ENCODE results near the gene TMEM225B. TPM values are rescaled to one million over a fixed set of nuclear protein-coding genes. Genes with fewer than 3 reads are reported as not detected.
"Not testable (repeated sequence)": the region's sequence is repeated elsewhere in the genome, so short reads cannot be mapped to it uniquely, and the experiment has no call there.

TMEM225B gene
- total RNA-seq = 1 to 10 TPM; 2.3 to 2.5 TPM
- 1 to 10 TPM; 2.7 to 3.4 (median 2.8) TPM for polyA plus RNA-seq
- 0.19 to 1.6 (median 0.79) reads per million in 6 experiments for total RNA-seq

DNA sequence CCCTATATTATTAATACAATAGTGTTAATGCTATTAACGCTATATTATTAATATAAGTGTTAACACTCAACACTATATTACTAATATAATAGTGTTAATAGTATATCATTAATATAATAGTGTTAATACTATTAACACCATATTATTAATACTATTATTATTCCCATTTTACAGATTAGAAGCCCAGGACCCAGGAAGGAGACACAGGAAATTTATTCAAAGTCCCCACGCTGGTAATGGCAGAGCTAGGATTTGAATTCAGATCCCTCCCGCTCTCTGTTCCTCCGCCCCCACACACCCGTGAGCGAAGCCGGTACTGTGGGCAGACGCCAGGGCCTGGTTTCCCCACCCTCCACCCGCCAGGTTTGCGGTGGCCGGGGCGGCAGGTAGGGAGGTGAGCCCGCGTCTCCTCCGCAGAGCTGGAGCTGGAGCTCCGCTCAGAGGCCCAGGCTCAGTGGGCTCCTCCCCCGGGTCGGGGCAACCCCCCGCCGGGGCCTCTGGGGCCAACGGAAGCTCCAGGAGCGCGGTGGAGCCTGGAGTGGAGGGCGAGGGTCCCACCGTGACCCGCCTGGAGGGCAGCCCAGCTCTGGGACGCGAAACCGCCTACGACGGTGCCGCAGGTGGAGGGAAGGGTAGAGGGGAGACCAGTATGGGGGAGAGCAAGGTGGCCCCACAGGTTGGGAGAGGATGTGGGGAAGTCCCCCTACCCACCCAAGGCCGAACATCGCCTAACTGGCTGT is at the start of gene TMEM225B:
TSS of gene TMEM225B (plus strand) at position 506 of the 740 bp plus-strand sequence. CDS start 6,122 bp downstream, outside the sequence.
- peak in 1 of 2 donors; percentile 46 for ATAC-seq
- Mint-ChIP-seq H3K36me3 (no peaks in the 10 kb centered on the region), H3K27me3 (no peaks in the 10 kb centered on the region), H3K4me1 (peaks cover 0 to 7% (median 0%) of the 10 kb centered on the region in 4 donors), H3K27ac (peak within 1 kb of the TSS in 1 of 10 donors; percentile 53), H3K4me3 (no peak within 1 kb of the TSS), H3K9me3 (no peaks in the 10 kb centered on the region)
- DNase-seq = peak in 6 of 10 donors; percentile 17 to 72 (median 37)
- POLR2A ChIA-PET = no interaction called here

GRCh38 chr7:99549545-99549944 is 48.5 kb upstream of the TMEM225B start:
- Mint-ChIP-seq H3K27ac (peak overlapping the region in 1 of 10 donors; percentile 39), H3K4me3 (peak overlapping the region in 4 of 10 donors; percentile 22 to 42 (median 30)), H3K36me3 (peaks cover 9 to 20% (median 20%) of the 10 kb centered on the region in 3 donors), H3K4me1 (peaks cover 12 to 43% (median 30%) of the 10 kb centered on the region in 4 donors)
- not testable (repeated sequence) for H3K9me3 Mint-ChIP-seq, H3K27me3 Mint-ChIP-seq, DNase-seq, ATAC-seq
- POLR2A ChIA-PET = interaction anchor here (0.6 kb wide), 1 partner anchor 141 kb away, joined by 4 read pairs; the partner anchor contains the start of gene BUD31

DNA sequence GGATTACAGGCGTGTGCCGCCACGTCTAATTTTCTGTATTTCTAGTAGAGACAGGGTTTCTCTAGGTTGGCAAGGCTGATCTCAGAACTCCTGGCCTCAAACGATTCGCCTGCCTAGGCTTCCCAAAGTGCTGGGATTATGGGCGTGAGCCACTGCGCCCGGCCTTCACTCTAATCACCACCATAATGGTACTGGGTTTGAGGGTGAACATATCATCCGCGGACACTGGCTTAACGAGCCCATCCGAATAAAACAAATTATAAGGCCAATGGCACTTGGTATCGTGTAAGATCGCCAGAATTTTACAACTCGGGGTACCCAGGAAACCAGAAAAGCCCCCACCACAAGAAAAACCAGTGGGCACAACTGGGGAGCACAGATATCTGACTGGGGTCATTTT is 46.7 kb upstream of the TMEM225B start:
- Mint-ChIP-seq H3K4me3 (peak overlapping the region; percentile 87 to 95 (median 92)), H3K27ac (peak overlapping the region; percentile 85 to 99 (median 97)), H3K36me3 (peaks cover 9 to 32% (median 25%) of the 10 kb centered on the region in 3 donors), H3K27me3 (no peaks in the 10 kb centered on the region), H3K4me1 (peaks cover 18 to 54% (median 42%) of the 10 kb centered on the region in 4 donors), H3K9me3 (peaks cover 0 to 9% (median 4%) of the 10 kb centered on the region in 9 donors)
- peak in 1 of 10 donors; percentile 19 for DNase-seq
- no peak for ATAC-seq
- POLR2A ChIA-PET = interaction anchor here (0.8 to 2.7 kb wide), 3 partner anchors 47 to 88 kb away, joined by 3 to 22 read pairs (median 6); partner anchors contain the start of genes ZKSCAN5 and ZNF394

GRCh38 chr7:99551767-99552463 is 46.2 kb upstream of the TMEM225B start, which contains the start of gene FAM200A:
Gene FAM200A (minus strand): TSS chr7:99552114. CDS start chr7:99548407, 3,707 bp downstream.
- Mint-ChIP-seq H3K36me3 (peaks cover 7 to 33% (median 23%) of the 10 kb centered on the region in 3 donors), H3K4me1 (peaks cover 18 to 56% (median 44%) of the 10 kb centered on the region in 4 donors), H3K4me3 (peak within 1 kb of the TSS; percentile 87 to 95 (median 92)), H3K9me3 (peaks cover 0 to 9% (median 3%) of the 10 kb centered on the region in 9 donors), H3K27ac (peak within 1 kb of the TSS; percentile 85 to 99 (median 97)), H3K27me3 (no peaks in the 10 kb centered on the region)
- ATAC-seq (peak; percentile 98 to 99), DNase-seq (peak; percentile 75 to 93 (median 84))
- POLR2A ChIA-PET = interaction anchor here (0.6 to 2.7 kb wide), 9 partner anchors 26 to 600 kb away, joined by 3 to 22 read pairs (median 3); partner anchors contain the start of genes CPSF4, PTCD1, ZKSCAN5 and ZNF394

- peaks cover 23 to 67% (median 55%) of the 10 kb centered on the region in 4 donors for H3K4me1 Mint-ChIP-seq
- POLR2A ChIA-PET = interaction anchor here (0.6 to 1.1 kb wide), 2 partner anchors 45 to 55 kb away, joined by 3 read pairs; no protein-coding TSS in a partner anchor
- no peak for ATAC-seq
- no peak for DNase-seq
- peaks cover 0 to 7% (median 2%) of the 10 kb centered on the region in 9 donors for H3K9me3 Mint-ChIP-seq
- peak overlapping the region in 4 of 10 donors; percentile 39 to 89 (median 52) for H3K4me3 Mint-ChIP-seq
- H3K27me3 Mint-ChIP-seq = no peaks in the 10 kb centered on the region
- peaks cover 4 to 27% (median 15%) of the 10 kb centered on the region in 3 donors for H3K36me3 Mint-ChIP-seq
- peak overlapping the region in 9 of 10 donors; percentile 41 to 91 (median 71) for H3K27ac Mint-ChIP-seq
Measured at GRCh38 chr7:99553039-99553438, 45.0 kb upstream of the TMEM225B start.

GRCh38 chr7:99554939-99555338 is 43.1 kb upstream of the TMEM225B start:
- POLR2A ChIA-PET = no interaction called here
- peaks cover 24 to 63% (median 60%) of the 10 kb centered on the region in 4 donors for H3K4me1 Mint-ChIP-seq
- DNase-seq = no peak
- H3K27ac Mint-ChIP-seq = peak overlapping the region in 7 of 10 donors; percentile 1 to 89 (median 74)
- H3K4me3 Mint-ChIP-seq = peak overlapping the region in 5 of 10 donors; percentile 0 to 13 (median 6)
- ATAC-seq = no peak
- H3K36me3 Mint-ChIP-seq = peaks cover 0 to 28% (median 8%) of the 10 kb centered on the region in 3 donors
- H3K9me3 Mint-ChIP-seq = no peaks in the 10 kb centered on the region
- no peaks in the 10 kb centered on the region for H3K27me3 Mint-ChIP-seq

DNA sequence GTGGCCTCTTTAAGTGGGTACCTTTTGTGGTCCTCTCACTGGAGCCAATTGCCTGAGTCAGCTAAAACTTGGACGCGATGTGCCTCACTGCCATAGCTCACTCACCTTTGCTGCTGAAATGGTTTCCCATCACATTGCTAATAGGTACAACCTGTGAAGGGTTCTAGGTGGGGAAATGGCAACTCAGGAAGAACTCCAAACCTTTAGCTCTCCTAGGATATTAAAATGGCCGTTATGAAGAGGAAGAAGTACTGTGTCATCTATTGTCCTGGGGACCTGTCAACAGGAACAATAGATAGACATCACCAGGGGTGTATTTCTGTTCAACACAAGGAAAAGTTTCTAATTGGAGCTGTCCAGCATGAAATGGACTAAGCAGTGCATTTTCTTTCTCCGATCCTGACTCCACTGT is 40.9 kb upstream of the TMEM225B start:
- no peak for DNase-seq
- H3K27ac Mint-ChIP-seq = peak overlapping the region; percentile 98 to 100 (median 100)
- no peaks in the 10 kb centered on the region for H3K27me3 Mint-ChIP-seq

DNA sequence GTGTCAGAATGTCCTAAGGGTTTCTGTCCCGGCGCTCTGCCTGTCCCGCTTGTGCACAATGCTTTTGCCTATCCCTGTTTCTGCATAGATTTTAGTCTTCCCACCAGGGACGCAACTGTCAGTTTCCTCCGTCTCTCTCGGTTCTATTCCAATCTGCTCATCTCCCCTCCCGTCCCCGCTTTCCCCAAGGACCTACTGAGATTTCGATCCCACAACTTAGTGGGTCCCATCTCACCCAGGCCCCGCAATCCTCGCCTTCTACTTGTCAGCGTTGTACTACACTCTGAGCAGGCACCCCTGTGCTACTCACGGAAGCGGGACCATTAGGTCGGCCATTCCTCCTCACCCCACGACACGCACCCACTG is 40.1 kb upstream of the TMEM225B start:
- no peak for DNase-seq
- POLR2A ChIA-PET = interaction anchor here (0.6 to 4.1 kb wide), 28 partner anchors 9 to 872 kb away, joined by 3 to 71 read pairs (median 4); partner anchors contain the start of genes AP4M1, ATP5MF, BUD31 and CPSF4
- no peaks in the 10 kb centered on the region for H3K27me3 Mint-ChIP-seq
- H3K27ac Mint-ChIP-seq = peak overlapping the region; percentile 98 to 100 (median 100)
- H3K9me3 Mint-ChIP-seq = no peaks in the 10 kb centered on the region
- H3K4me1 Mint-ChIP-seq = peaks cover 33 to 69% (median 65%) of the 10 kb centered on the region in 4 donors
- ATAC-seq = peak; percentile 76 to 80
- H3K36me3 Mint-ChIP-seq = peaks cover 0 to 55% (median 9%) of the 10 kb centered on the region in 3 donors
- peak overlapping the region; percentile 91 to 100 (median 99) for H3K4me3 Mint-ChIP-seq

More for the DNA sequence above, 40.9 kb upstream of the TMEM225B start:
- Mint-ChIP-seq H3K36me3 (peaks cover 0 to 48% (median 9%) of the 10 kb centered on the region in 3 donors), H3K4me1 (peaks cover 30 to 67% (median 65%) of the 10 kb centered on the region in 4 donors), H3K9me3 (no peaks in the 10 kb centered on the region), H3K4me3 (peak overlapping the region; percentile 91 to 100 (median 99))
- no peak for ATAC-seq
- POLR2A ChIA-PET = interaction anchor here (0.7 to 4.1 kb wide), 12 partner anchors 9 to 872 kb away, joined by 3 to 71 read pairs (median 21); partner anchors contain the start of genes BUD31, CPSF4, MCM7 and MEPCE

DNA sequence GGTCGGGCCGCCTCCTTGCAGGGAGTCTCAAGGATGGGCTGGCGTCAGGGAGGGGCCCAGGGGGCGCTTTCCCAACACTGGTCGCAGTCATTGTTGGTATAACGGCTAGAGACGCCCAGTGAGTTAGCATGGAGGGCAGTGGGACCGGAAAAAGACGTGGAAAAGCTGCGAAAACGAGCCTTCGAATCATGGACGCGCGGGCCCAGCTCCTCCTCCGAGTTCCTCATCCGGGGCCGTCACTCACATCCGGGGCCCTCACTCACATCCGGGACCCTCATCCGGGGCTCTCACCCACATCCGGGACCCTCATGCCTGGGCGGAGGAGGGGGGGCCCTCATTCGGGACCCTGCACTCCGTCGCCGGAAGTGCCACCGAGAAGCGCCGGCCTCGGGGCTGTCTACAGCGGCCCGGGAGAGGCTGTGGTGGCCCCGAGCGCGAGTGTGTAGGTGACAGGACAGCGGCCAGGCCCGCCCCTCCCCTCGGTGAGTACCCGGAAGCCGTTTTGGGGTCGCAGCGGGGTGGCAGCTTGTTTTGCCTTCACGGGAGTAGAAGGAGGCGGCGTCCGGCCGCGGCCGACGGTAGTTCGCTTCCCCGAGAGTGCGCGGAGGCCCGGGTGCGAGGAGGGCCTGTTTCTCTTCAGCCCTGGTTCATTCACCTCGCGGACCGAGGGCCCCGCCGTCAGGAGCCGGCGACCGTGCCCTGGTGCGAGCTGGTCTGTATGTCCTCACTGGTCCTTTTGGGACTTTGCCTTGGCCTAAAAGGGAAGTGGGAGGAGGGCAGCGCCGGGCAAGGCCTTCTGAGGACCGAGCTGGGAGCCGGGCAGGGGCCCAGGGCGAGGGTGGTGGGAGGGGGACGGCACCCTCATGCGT is 39.5 kb upstream of the TMEM225B start, which contains the start of gene ZNF655:
TSS of gene ZNF655 (plus strand) at position 337 of the 869 bp plus-strand sequence. CDS start 1,918 bp downstream, outside the sequence.
- H3K27ac Mint-ChIP-seq = peak within 1 kb of the TSS; percentile 98 to 100 (median 100)
- H3K9me3 Mint-ChIP-seq = no peaks in the 10 kb centered on the region
- ATAC-seq (peak; percentile 85), DNase-seq (peak; percentile 82 to 98 (median 95))
- peaks cover 0 to 59% (median 9%) of the 10 kb centered on the region in 3 donors for H3K36me3 Mint-ChIP-seq
- peak within 1 kb of the TSS; percentile 91 to 100 (median 99) for H3K4me3 Mint-ChIP-seq
- H3K4me1 Mint-ChIP-seq = peaks cover 31 to 71% (median 61%) of the 10 kb centered on the region in 4 donors
- POLR2A ChIA-PET = interaction anchor here (0.6 to 4.1 kb wide), 27 partner anchors 11 to 1025 kb away, joined by 3 to 71 read pairs (median 5); partner anchors contain the start of genes AP4M1, ATP5MF, BUD31 and CPSF4
- H3K27me3 Mint-ChIP-seq = no peaks in the 10 kb centered on the region

DNA sequence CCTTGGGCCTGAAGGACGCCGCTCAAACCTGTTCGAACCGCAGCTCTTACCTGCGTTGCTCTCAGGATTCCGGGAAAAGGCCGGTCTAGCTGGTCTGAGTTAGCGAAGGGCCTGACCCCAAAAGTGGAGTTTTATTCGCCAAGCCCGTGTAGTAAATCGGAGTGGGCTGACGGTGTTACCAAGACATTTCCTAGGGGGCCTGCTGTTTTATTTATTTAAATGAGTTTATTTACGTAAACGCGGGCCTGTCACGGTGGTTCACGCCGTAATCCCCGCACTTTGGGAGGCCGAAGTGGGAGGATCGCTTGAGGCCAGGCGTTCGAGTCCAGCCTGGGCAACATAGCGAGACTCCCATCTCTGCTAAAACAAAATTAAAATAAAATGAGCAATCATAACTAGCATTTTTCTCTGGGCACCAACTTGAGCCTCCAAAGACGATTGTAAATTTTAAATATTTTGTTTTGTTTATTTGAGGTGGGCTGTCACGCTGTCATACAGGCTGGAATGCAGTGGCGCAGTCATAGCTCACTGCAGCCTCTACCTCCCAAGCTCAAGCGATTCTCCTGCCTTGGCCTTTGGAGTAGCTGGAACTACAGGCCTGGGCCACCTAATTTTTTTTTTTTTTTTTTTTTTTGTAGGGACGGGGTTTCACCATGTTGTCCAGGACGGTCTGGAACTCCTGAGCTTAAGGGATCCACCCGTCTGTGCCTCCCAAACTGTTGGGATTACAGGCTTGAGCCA is 38.7 kb upstream of the TMEM225B start:
- no peaks in the 10 kb centered on the region for H3K27me3 Mint-ChIP-seq
- peak overlapping the region; percentile 98 to 100 (median 100) for H3K27ac Mint-ChIP-seq
- no peak for ATAC-seq
- peaks cover 0 to 64% (median 11%) of the 10 kb centered on the region in 3 donors for H3K36me3 Mint-ChIP-seq
- peak in 1 of 10 donors; percentile 26 for DNase-seq
- peaks cover 39 to 75% (median 66%) of the 10 kb centered on the region in 4 donors for H3K4me1 Mint-ChIP-seq
- no peaks in the 10 kb centered on the region for H3K9me3 Mint-ChIP-seq
- POLR2A ChIA-PET = interaction anchor here (0.6 to 4.1 kb wide), 17 partner anchors 20 to 1692 kb away, joined by 3 to 71 read pairs (median 5); partner anchors contain the start of genes AP4M1, ARPC1B, ATP5MF and BUD31
- H3K4me3 Mint-ChIP-seq = peak overlapping the region; percentile 91 to 100 (median 99)

Measured in naive thymus-derived CD8-positive, alpha-beta T cell (primary cell).